GM19455 (cell line): Measurements from ENCODE around the gene IL18R1.

Experiments used
- ATAC-seq: cut with Tn5 transposase; IDR thresholded peaks from one replicate; pipeline ENCODE4 v1.9.1; 2021; ENCODE audit not compliant: unreplicated experiment

The IL18R1 gene

GRCh38 chr2:102427249-102427648, 71.7 kb downstream of the IL18R1 start:
- no peak for ATAC-seq

DNA sequence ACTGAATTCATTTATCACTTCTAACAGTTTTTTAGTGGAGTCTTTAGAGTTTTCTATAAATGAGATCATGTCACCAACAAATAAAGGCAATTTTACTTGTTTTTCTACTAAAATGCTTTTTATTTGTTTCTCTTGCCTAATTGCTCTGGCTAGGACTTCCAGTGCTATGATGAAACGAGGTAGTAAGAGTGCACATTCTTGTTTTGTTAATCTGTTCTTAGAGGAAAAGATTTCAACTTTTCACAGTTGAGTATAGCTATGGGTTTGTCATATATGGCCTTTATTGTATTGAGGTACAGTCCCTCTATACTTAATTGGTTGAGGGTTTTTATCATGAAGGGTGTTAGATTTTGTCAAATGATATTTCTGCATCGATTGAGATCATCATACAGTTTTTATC, 73.0 kb downstream of the IL18R1 start:
- no peak for ATAC-seq

GRCh38 chr2:102432386-102432785, 76.8 kb downstream of the IL18R1 start:
- no peak for ATAC-seq

DNA sequence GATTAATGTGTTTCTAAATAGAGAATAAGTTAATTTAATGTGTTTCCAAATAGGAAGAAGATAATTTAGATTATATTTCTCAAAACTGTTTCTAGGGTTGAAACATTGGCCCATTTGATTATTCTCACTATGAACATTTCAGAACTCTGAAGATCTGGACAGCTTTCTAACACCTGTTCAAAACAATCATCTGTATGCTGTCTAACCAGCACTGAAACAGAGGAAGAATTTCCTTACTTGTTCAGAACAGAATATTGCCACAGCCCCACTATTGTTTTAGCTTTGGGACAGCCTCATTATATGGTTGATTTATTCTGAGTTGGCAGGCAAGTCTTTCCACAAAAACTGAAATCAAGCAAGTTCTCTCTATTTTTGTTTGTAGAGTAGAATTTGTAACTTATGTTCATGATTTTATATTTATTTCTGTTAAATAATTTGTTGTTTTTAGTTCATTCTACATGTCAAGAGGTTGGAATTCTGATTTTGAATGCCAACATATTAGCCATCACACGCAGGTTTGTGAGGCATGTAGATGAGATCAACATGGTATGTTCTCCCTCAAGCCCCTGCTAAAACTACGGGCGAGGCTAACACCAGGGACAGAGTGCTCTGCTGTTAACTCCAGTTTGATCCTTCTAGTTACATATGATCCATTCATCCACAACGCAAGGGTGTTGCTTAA, 78.5 kb downstream of the IL18R1 start:
- no peak for ATAC-seq

GRCh38 chr2:102434655-102435381, 79.2 kb downstream of the IL18R1 start:
- ATAC-seq = peak; percentile 50

- no peak for ATAC-seq
These were observed 80.1 kb downstream of the IL18R1 start for GRCh38 chr2:102435741-102436140.

DNA sequence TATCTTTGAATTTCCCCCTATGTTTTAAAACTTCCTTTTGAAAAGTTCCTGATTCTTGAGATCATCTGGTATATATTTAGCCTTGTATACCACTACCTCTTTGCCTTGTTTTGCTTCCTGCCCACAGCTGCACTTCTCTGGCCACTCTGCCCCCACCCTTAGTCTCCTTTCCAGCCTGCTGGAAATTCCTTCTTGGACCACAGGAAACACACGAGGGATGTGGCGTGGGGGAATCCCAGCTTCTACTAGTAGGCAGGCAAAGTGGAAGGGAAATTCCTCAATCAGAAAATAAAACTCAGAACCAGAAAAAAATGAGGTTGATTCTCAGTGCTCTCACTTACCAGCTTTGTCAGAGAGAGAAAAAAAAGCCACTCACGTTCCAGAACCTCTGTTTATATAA, 80.7 kb downstream of the IL18R1 start:
- ATAC-seq = no peak

GRCh38 chr2:102437122-102437521, 81.5 kb downstream of the IL18R1 start:
- no peak for ATAC-seq

GRCh38 chr2:102438111-102438510, 82.5 kb downstream of the IL18R1 start:
- ATAC-seq = no peak

- ATAC-seq = no peak
These were observed 83.0 kb downstream of the IL18R1 start for GRCh38 chr2:102438578-102438977.

DNA sequence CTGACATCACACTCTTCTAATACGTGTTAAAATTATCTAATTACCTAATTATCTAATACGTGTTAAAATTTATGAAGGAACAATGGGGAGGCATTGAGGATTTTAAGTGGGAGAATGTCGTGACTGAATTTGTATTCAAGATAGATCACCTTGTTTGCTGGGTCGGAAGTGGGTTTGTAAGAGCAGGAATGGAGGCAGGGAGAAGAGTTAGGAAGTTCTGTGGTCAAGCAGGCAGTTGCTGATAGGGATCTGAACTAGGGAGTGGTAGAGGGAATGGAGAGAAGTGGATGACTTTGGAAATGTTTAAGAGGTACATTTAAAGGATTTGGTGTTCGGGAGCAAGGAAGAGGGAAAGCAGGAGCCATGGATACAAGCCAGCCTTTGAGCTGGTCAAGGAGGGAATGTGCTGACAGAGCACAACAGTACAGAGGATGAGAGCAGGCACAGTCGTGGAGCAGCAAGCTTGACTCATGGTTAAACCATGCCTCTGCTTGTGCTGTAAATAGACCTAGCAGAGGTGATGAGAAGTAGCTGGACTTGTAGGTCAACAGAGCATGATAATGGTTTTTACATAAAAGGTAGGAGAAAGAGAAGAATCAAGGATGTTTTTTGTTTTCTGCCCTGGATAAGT, 83.6 kb downstream of the IL18R1 start:
- ATAC-seq = no peak

DNA sequence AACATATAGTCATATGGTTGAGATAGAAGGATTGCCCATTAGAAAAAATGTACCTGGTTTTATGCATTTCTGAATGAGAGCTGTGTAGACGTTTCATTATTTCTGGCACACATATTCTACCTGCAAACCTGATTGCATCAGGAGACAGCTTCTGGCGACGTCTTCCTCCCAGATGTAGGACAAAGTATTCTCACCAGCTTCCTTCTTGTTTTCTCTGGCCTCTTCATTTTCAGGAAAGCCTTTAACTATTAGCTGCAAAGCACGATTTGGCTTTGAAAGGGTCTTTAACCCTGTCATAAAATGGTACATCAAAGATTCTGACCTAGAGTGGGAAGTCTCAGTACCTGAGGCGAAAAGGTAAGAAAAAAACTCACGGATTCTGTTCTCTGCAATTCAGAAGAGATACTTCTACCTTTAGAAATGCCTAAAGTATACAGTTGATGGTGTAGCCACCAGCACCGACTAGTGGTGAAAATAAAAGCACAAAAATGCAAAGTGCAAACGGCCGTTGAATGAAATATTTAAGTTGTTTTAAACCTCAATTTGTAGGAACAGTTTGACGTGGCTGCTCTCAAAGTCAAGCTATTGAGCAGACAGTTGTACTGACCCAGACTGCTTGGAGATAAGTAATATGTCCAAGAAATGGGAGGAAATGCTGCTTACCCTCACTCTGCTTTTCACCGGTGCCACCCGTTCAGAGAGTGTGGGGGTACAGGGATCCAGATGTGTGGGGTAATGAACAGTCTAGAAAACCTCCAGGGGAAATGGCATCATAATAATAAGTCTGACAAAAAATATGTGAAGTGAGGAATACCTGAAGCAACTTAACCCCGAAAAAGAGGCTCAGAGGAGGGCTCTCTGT, 87.6 kb downstream of the IL18R1 start:
- no peak for ATAC-seq

- no peak for ATAC-seq
These were observed 88.6 kb downstream of the IL18R1 start for GRCh38 chr2:102444233-102444632.

- ATAC-seq = no peak
These were observed 91.3 kb downstream of the IL18R1 start for GRCh38 chr2:102446936-102447335.
